Glutamatergic neuron (in vitro differentiated cells): Measurements from ENCODE around the gene RBM44. TPM values are rescaled to one million over a fixed set of nuclear protein-coding genes. Genes with fewer than 3 reads are reported as not detected.
"Not testable (repeated sequence)": the region's sequence is repeated elsewhere in the genome, so short reads cannot be mapped to it uniquely, and the experiment has no call there.

Source experiments
- DNase-seq: peaks from one replicate; pipeline ENCODE4 v3.0.0; 2022
- H3K27ac Mint-ChIP-seq: one replicate; pipeline ENCODE4 v1.8.0; 2020; ENCODE audit warnings: mild to moderate bottlenecking, mixed read lengths, inconsistent platforms; ENCODE audit not compliant: unreplicated experiment
- H3K27me3 Mint-ChIP-seq: one replicate; pipeline ENCODE4 v1.8.0; 2020; ENCODE audit warnings: mild to moderate bottlenecking, moderate library complexity, mixed read lengths, inconsistent platforms; ENCODE audit not compliant: unreplicated experiment
- H3K36me3 Mint-ChIP-seq: one replicate; pipeline ENCODE4 v1.8.0; 2020; ENCODE audit warnings: mild to moderate bottlenecking, mixed read lengths, inconsistent platforms; ENCODE audit not compliant: unreplicated experiment
- H3K4me1 Mint-ChIP-seq: one replicate; pipeline ENCODE4 v1.8.0; 2020; ENCODE audit warnings: mild to moderate bottlenecking, low read depth, mixed read lengths, inconsistent platforms; ENCODE audit not compliant: unreplicated experiment
- H3K4me3 Mint-ChIP-seq: one replicate; pipeline ENCODE4 v1.8.0; 2020; ENCODE audit warnings: mild to moderate bottlenecking, mixed read lengths, inconsistent platforms; ENCODE audit not compliant: unreplicated experiment
- H3K9me3 Mint-ChIP-seq: one replicate; pipeline ENCODE4 v1.8.0; 2020; ENCODE audit warnings: mild to moderate bottlenecking, moderate library complexity, mixed read lengths, inconsistent platforms; ENCODE audit not compliant: unreplicated experiment
- CTCF ChIP-seq: fragments of 200-600 bp; sonication (generic); IDR thresholded peaks from one replicate; pipeline ENCODE4 v1.5.0; 2021; ENCODE audit not compliant: partially characterized antibody, unreplicated experiment
- long read RNA-seq: library from polyadenylated mRNA; unstranded; transcript quantifications from one replicate; pipeline ENCODE4 v2.0.0, GENCODE V29; 2020; ENCODE audit not compliant: unreplicated experiment
- total RNA-seq: library from RNA; stranded (reverse); fragmentation: NEBNext Ultra II Directional; extraction: Animal tissue kit (Norgen Biotek cat#: 25700); gene quantifications from one replicate; pipeline ENCODE4 v1.2.1, GENCODE V29; 2021; ENCODE audit not compliant: unreplicated experiment

RBM44 gene
- 1.3 TPM for total RNA-seq
- long read RNA-seq: 0 reads

GRCh38 chr2:237798236-237799059 lies at the start of gene RBM44:
Gene RBM44 (plus strand): TSS chr2:237798779. CDS start chr2:237813610, 14,831 bp downstream.
- TF ChIP-seq CTCF: no peak
- DNase-seq: no peak
- H3K27me3 Mint-ChIP-seq: no peaks in the 10 kb centered on the region
- H3K9me3 Mint-ChIP-seq: peaks cover 2% of the 10 kb centered on the region
- H3K4me1 Mint-ChIP-seq: no peaks in the 10 kb centered on the region
- peaks cover 9% of the 10 kb centered on the region for H3K36me3 Mint-ChIP-seq
- H3K27ac Mint-ChIP-seq: no peak within 1 kb of the TSS
- no peak within 1 kb of the TSS for H3K4me3 Mint-ChIP-seq

- peaks cover 7% of the 10 kb centered on the region for H3K4me1 Mint-ChIP-seq
- H3K9me3 Mint-ChIP-seq: peaks cover 3% of the 10 kb centered on the region
- H3K36me3 Mint-ChIP-seq: peaks cover 17% of the 10 kb centered on the region
- TF ChIP-seq CTCF: no peak
- DNase-seq: no peak
- no peak overlapping the region for H3K4me3 Mint-ChIP-seq
- no peak overlapping the region for H3K27ac Mint-ChIP-seq
- H3K27me3 Mint-ChIP-seq: peaks cover 4% of the 10 kb centered on the region
These were observed 49.6 kb upstream of the RBM44 start for GRCh38 chr2:237749002-237749401.

GRCh38 chr2:237749961-237750360 lies 48.6 kb upstream of the RBM44 start:
- TF ChIP-seq CTCF: no peak
- no peak overlapping the region for H3K27ac Mint-ChIP-seq
- H3K4me3 Mint-ChIP-seq: no peak overlapping the region
- peaks cover 17% of the 10 kb centered on the region for H3K36me3 Mint-ChIP-seq
- no peak for DNase-seq
- peaks cover 4% of the 10 kb centered on the region for H3K27me3 Mint-ChIP-seq
- peaks cover 4% of the 10 kb centered on the region for H3K4me1 Mint-ChIP-seq
- peaks cover 3% of the 10 kb centered on the region for H3K9me3 Mint-ChIP-seq

GRCh38 chr2:237750441-237750840 lies 48.1 kb upstream of the RBM44 start:
- not testable (repeated sequence) for DNase-seq, H3K27ac Mint-ChIP-seq, H3K27me3 Mint-ChIP-seq, H3K4me3 Mint-ChIP-seq, H3K4me1 Mint-ChIP-seq, H3K9me3 Mint-ChIP-seq
- H3K36me3 Mint-ChIP-seq: peaks cover 17% of the 10 kb centered on the region

- no peak overlapping the region for H3K4me3 Mint-ChIP-seq
- TF ChIP-seq CTCF: no peak
- peaks cover 4% of the 10 kb centered on the region for H3K27me3 Mint-ChIP-seq
- no peak for DNase-seq
- no peak overlapping the region for H3K27ac Mint-ChIP-seq
- peaks cover 22% of the 10 kb centered on the region for H3K36me3 Mint-ChIP-seq
- no peaks in the 10 kb centered on the region for H3K4me1 Mint-ChIP-seq
- H3K9me3 Mint-ChIP-seq: peaks cover 3% of the 10 kb centered on the region
These were observed 45.8 kb upstream of the RBM44 start for GRCh38 chr2:237752761-237753165.
